HepG2 (cell line): ENCODE results near the gene ZNF821. TPM values are rescaled to one million over a fixed set of nuclear protein-coding genes. Genes with fewer than 3 reads are reported as not detected.

Experiments
- ATAC-seq: fragments of 200-7000 bp; cut with Tn5 transposase; 3 replicates; pipeline ENCODE4 v1.9.1; 2020; ENCODE audit warnings: mild to moderate bottlenecking, moderate library complexity
- BruUV-seq: library from RNA; stranded (reverse); fragments of 400-500 nt; replicated peaks from 2 replicates; lab custom pipeline; 2021; lab: Mats Ljungman, UMichigan
- CTCF ChIA-PET: fragments of 300-600 bp; formaldehyde crosslinking; extraction: SDS; loops from one replicate; lab custom pipeline; 2021; ENCODE audit warnings: low total read pairs, inconsistent platforms, low intra/inter-chr PET ratio; lab: Yijun Ruan, JAX
- POLR2A ChIA-PET: fragments of 350-600 bp; sonication (Branson Sonifier 250); formaldehyde crosslinking; loops from one replicate; lab custom pipeline; 2020; ENCODE audit warnings: antibody characterized with exemption, inconsistent platforms; lab: Yijun Ruan, JAX
- DNase-seq: peaks from one replicate; pipeline ENCODE4 v3.0.0-alpha.2; 2015; ENCODE audit warnings: low spot score
- FAIRE-seq: peaks from 3 replicates; lab custom pipeline; 2011; peaks lifted over from hg19 to GRCh38; lab: Jason Lieb, UNC
- H2AFZ ChIP-seq: one replicate; pipeline ENCODE4 v1.6.1; 2011; ENCODE audit warnings: low read length, inconsistent platforms
- H3K27ac ChIP-seq: fragments of 300-600 bp; 3 replicates; pipeline ENCODE4 v1.8.0; 2011; ENCODE audit warnings: mixed run types, mild to moderate bottlenecking, mixed read lengths, low read length, inconsistent platforms; ENCODE audit not compliant: insufficient read depth; ENCODE audit errors: extremely low read length
- H3K27me3 ChIP-seq, 2 experiments: fragments of 200-600 bp in 1 of 2; 2 replicates in 1 of 2; 3 replicates in 1 of 2; pipeline versions ENCODE4 v1.6.0 to v1.8.0; 2011; ENCODE audit warnings: low read length in 2 of 2, mild to moderate bottlenecking in 2 of 2, moderate library complexity in 2 of 2, inconsistent platforms in 1 of 2; ENCODE audit not compliant: insufficient read depth in 2 of 2, control insufficient read depth in 1 of 2
- H3K36me3 ChIP-seq, 2 experiments: fragments of 200-600 bp in 1 of 2; replicated peaks in 1 of 2; 2 replicates in 1 of 2; 3 replicates in 1 of 2; pipeline versions ENCODE4 v1.5.1 to v1.8.0; 2011; ENCODE audit warnings: low read length in 2 of 2, inconsistent platforms in 1 of 2; ENCODE audit not compliant: insufficient read depth in 2 of 2, control insufficient read depth in 1 of 2
- H3K4me1 ChIP-seq: 2 replicates; pipeline ENCODE4 v1.5.1; 2012; ENCODE audit warnings: low read length, inconsistent platforms; ENCODE audit not compliant: insufficient read depth
- H3K4me2 ChIP-seq: 2 replicates; pipeline ENCODE4 v1.6.0; 2011; ENCODE audit warnings: low read depth, low read length, inconsistent platforms
- H3K4me3 ChIP-seq, 3 experiments: fragments of 200-600 bp in 1 of 3; sonication (generic), shearing (Covaris generic) in 1 of 3; replicated peaks in 1 of 3; 2 replicates each; pipeline ENCODE4 v1.5.1; 2011 to 2016; ENCODE audit warnings: low read length in 3 of 3, inconsistent platforms in 2 of 3, low read depth in 2 of 3, mild to moderate bottlenecking in 2 of 3, control low read depth in 1 of 3, mixed read lengths in 1 of 3; ENCODE audit not compliant: insufficient read depth in 1 of 3
- H3K79me2 ChIP-seq: one replicate; pipeline ENCODE4 v1.6.1; 2011; ENCODE audit warnings: low read length, inconsistent platforms; ENCODE audit not compliant: insufficient read depth
- H3K9ac ChIP-seq: 2 replicates; pipeline ENCODE4 v1.6.0; 2011; ENCODE audit warnings: mild to moderate bottlenecking, low read depth, low read length, inconsistent platforms; ENCODE audit not compliant: insufficient read depth
- H3K9me3 ChIP-seq: 2 replicates; pipeline ENCODE4 v1.5.1; 2012; ENCODE audit warnings: mild to moderate bottlenecking, low read length
- H4K20me1 ChIP-seq: 2 replicates; pipeline ENCODE4 v1.6.0; 2011; ENCODE audit warnings: inconsistent platforms, mild to moderate bottlenecking, low read length, moderate library complexity; ENCODE audit not compliant: insufficient read depth
- U2AF1 ChIP-seq: fragments of 200-400 bp; formaldehyde crosslinking; optimal IDR thresholded peaks from 2 replicates; pipeline ENCODE3; 2017; ENCODE audit warnings: mild to moderate bottlenecking, low read depth, low read length
- ZNF317 ChIP-seq: sonication (generic); formaldehyde crosslinking; IDR thresholded peaks from 2 replicates; pipeline ENCODE4 v1.5.0; 2020; ENCODE audit warnings: mild to moderate bottlenecking, missing genetic modification reagents
- ZNF724P ChIP-seq: sonication (generic); formaldehyde crosslinking; IDR thresholded peaks from 2 replicates; pipeline ENCODE4 v1.8.0; 2022; ENCODE audit warnings: missing genetic modification reagents, borderline replicate concordance
- WGBS: methylation state at CpG from one replicate; pipeline ENCODE4 v1.1.6; 2017; ENCODE audit warnings: low lambda C conversion rate; 5-methylcytosine and 5-hydroxymethylcytosine counted together
- in situ Hi-C: cut with HindIII; loops from 2 replicates; pipeline ENCODE4 v1.10.0; 2017; ENCODE audit warnings: low pct_unique_long_range_greater_than_20kb; ENCODE audit not compliant: extremely low pct_ligation_motif_present
- intact Hi-C: fragments of 100-400 bp; cut with micrococcal nuclease; formaldehyde crosslinking; loops from one replicate; pipeline ENCODE4 v1.10.0; 2022; ENCODE audit not compliant: unreplicated experiment
- polyA plus RNA-seq, 8 experiments: library from polyadenylated mRNA; depleted of rRNA in 3 of 8; stranded (reverse) in 7 of 8; unstranded in 1 of 8; fragments of >200 nt; fragmentation: Illumina TruSeq in 4 of 8; extraction: Trizol in 4 of 8; gene quantifications; 2 replicates each; pipeline versions ENCODE4 v1.2.1 to v1.2.3, GENCODE V29; 2011 to 2016; ENCODE audit warnings: low read depth in 4 of 8, missing spikeins in 1 of 8, mixed read lengths in 1 of 8; ENCODE audit not compliant: insufficient read depth in 1 of 8
- total RNA-seq, 5 experiments: library from RNA; depleted of rRNA; stranded (reverse); fragments of >200 nt; fragmentation: Illumina TruSeq; extraction: Trizol; gene quantifications; 2 replicates each; pipeline ENCODE4 v1.2.3, GENCODE V29; 2016; ENCODE audit warnings: low read depth in 1 of 5
- TF ChIP-seq, protein P1 (sequence below): sonication (generic); formaldehyde crosslinking; IDR thresholded peaks from 2 replicates; pipeline ENCODE4 v1.4.0; 2020; ENCODE audit warnings: missing genetic modification reagents
- TF ChIP-seq, protein P2 (sequence below): sonication (generic); formaldehyde crosslinking; conservative IDR thresholded peaks from 2 replicates; pipeline ENCODE4 v1.8.0; 2022; ENCODE audit warnings: low read depth, missing genetic modification reagents

The ZNF821 gene
- total and polyA plus RNA-seq, 2 of the 13 experiments (the other 11 are each of a cell fraction or from before 2014, with no cell fraction given), result 7.0 to 9.1 TPM

DNA sequence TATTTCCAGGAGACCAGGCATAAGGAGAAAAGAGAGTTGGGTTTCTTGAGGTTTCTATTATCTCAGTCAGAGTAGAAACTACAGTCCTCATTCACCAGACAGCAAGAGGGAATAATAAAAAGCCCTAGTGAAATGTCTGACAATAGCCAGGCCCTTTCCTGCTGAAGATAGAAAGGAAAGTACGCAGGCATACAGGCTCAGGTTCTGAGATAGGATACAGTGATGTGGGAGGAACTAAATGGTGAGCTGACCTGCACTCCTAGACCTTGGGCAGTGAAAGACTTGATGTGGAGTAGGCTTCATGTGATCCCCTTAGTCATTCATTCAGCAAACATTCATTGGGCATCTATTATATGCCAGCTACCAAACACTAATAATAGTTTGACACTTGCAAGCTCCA, 14.9 kb downstream of the ZNF821 start:
- Histone ChIP-seq H3K9ac (no peak overlapping the region), H3K79me2 (no peaks in the 10 kb centered on the region), H3K27me3 (no peaks in the 10 kb centered on the region), H3K4me3 (no peak overlapping the region), H3K36me3 (peaks cover 10 to 27% of the 10 kb centered on the region in 2 experiments), H3K27ac (no peak overlapping the region), H3K4me1 (no peaks in the 10 kb centered on the region), H4K20me1 (no peaks in the 10 kb centered on the region), H3K4me2 (no peak overlapping the region), H3K9me3 (no peaks in the 10 kb centered on the region), H2AFZ (no peak overlapping the region)
- ATAC-seq, result no peak
- intact Hi-C loops, result no loop called here
- in situ Hi-C loops, result no loop called here
- TF ChIP-seq, protein P1, sequence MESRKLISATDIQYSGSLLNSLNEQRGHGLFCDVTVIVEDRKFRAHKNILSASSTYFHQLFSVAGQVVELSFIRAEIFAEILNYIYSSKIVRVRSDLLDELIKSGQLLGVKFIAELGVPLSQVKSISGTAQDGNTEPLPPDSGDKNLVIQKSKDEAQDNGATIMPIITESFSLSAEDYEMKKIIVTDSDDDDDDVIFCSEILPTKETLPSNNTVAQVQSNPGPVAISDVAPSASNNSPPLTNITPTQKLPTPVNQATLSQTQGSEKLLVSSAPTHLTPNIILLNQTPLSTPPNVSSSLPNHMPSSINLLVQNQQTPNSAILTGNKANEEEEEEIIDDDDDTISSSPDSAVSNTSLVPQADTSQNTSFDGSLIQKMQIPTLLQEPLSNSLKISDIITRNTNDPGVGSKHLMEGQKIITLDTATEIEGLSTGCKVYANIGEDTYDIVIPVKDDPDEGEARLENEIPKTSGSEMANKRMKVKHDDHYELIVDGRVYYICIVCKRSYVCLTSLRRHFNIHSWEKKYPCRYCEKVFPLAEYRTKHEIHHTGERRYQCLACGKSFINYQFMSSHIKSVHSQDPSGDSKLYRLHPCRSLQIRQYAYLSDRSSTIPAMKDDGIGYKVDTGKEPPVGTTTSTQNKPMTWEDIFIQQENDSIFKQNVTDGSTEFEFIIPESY (CRISPR knock-in tag), result no peak
- TF ChIP-seq, protein P2, sequence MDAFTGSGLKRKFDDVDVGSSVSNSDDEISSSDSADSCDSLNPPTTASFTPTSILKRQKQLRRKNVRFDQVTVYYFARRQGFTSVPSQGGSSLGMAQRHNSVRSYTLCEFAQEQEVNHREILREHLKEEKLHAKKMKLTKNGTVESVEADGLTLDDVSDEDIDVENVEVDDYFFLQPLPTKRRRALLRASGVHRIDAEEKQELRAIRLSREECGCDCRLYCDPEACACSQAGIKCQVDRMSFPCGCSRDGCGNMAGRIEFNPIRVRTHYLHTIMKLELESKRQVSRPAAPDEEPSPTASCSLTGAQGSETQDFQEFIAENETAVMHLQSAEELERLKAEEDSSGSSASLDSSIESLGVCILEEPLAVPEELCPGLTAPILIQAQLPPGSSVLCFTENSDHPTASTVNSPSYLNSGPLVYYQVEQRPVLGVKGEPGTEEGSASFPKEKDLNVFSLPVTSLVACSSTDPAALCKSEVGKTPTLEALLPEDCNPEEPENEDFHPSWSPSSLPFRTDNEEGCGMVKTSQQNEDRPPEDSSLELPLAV (CRISPR knock-in tag), result no peak
- TF ChIP-seq U2AF1 (no peak), ZNF317 (no peak), ZNF724P (no peak)
- BruUV-seq, result no TSS peak
- no peak for FAIRE-seq
- CTCF ChIA-PET, result no interaction called here
- DNase-seq, result no peak
- POLR2A ChIA-PET, result no interaction called here
- 93% methylated on average over 1 of the region's 1 CpG for WGBS
